PC-3 (cell line): ENCODE measurements around the gene HNRNPU. TPM values are rescaled to one million over a fixed set of nuclear protein-coding genes. Genes with fewer than 3 reads are reported as not detected.

ENCODE experiments used
- ATAC-seq: fragments of 200-7000 bp; cut with Tn5 transposase; 2 replicates; pipeline ENCODE4 v1.9.1; 2020; ENCODE audit warnings: mild to moderate bottlenecking, moderate library complexity
- BruUV-seq: library from RNA; stranded (reverse); fragments of 400-500 nt; replicated peaks from 2 replicates; lab custom pipeline; 2021; lab: Mats Ljungman, UMichigan
- CTCF ChIA-PET: fragments of 300-600 bp; sonication (Branson Sonifier 250); formaldehyde crosslinking; loops from one replicate; lab custom pipeline; 2022; ENCODE audit warnings: antibody characterized with exemption; lab: Charles Lee
- POLR2A ChIA-PET: fragments of 300-600 bp; sonication (Branson Sonifier 250); formaldehyde crosslinking; loops from one replicate; lab custom pipeline; 2022; ENCODE audit warnings: antibody characterized with exemption; ENCODE audit not compliant: unreplicated experiment; lab: Charles Lee
- DNase-seq: peaks from one replicate; pipeline ENCODE4 v3.0.0-alpha.2; 2015
- H2AFZ ChIP-seq: fragments of 300-600 bp; sonication (generic); 2 replicates; pipeline ENCODE4 v1.6.0; 2016; ENCODE audit warnings: antibody characterized with exemption, low read length
- H3F3A ChIP-seq: fragments of 300-600 bp; sonication (generic); one replicate; pipeline ENCODE4 v1.6.0; 2017; ENCODE audit warnings: antibody characterized with exemption, low read length, control low read depth, mild to moderate bottlenecking; ENCODE audit not compliant: unreplicated experiment
- H3K27ac ChIP-seq: fragments of 300-600 bp; sonication (generic); 2 replicates; pipeline ENCODE4 v1.5.1; 2016; ENCODE audit warnings: mild to moderate bottlenecking, low read length
- H3K27me3 ChIP-seq: fragments of 300-600 bp; sonication (generic); 2 replicates; pipeline ENCODE4 v1.6.1; 2016; ENCODE audit warnings: low read length, mixed read lengths
- H3K36me3 ChIP-seq: fragments of 300-600 bp; sonication (generic); 2 replicates; pipeline ENCODE4 v1.6.1; 2016; ENCODE audit warnings: low read depth, mixed run types, low read length, mixed read lengths
- H3K4me1 ChIP-seq: fragments of 300-600 bp; sonication (generic); 2 replicates; pipeline ENCODE4 v1.5.1; 2016; ENCODE audit warnings: low read length; ENCODE audit not compliant: insufficient read depth
- H3K4me2 ChIP-seq: fragments of 300-600 bp; sonication (generic); 2 replicates; pipeline ENCODE4 v1.6.0; 2016; ENCODE audit warnings: low read length
- H3K4me3 ChIP-seq: fragments of 300-600 bp; sonication (generic); 2 replicates; pipeline ENCODE4 v1.5.1; 2016; ENCODE audit warnings: mild to moderate bottlenecking, low read length, mixed read lengths
- H3K79me2 ChIP-seq: fragments of 300-600 bp; sonication (generic); 2 replicates; pipeline ENCODE4 v1.6.1; 2017; ENCODE audit warnings: low read length, mixed read lengths
- H3K9ac ChIP-seq: fragments of 300-600 bp; sonication (generic); 2 replicates; pipeline ENCODE4 v1.6.0; 2016; ENCODE audit warnings: mild to moderate bottlenecking, low read length
- H3K9me2 ChIP-seq: fragments of 300-600 bp; sonication (generic); replicated peaks from 2 replicates; pipeline ENCODE4 v1.6.1; 2016; ENCODE audit warnings: mixed run types, low read length, mixed read lengths
- H3K9me3 ChIP-seq: fragments of 300-600 bp; sonication (generic); 2 replicates; pipeline ENCODE4 v1.6.1; 2016; ENCODE audit warnings: low read length, mixed read lengths
- H4K20me1 ChIP-seq: fragments of 300-600 bp; sonication (generic); 2 replicates; pipeline ENCODE4 v1.6.1; 2016; ENCODE audit warnings: low read length, mixed read lengths
- EZH2 ChIP-seq: fragments of 300-600 bp; sonication (generic); IDR thresholded peaks from one replicate; pipeline ENCODE4 v1.6.1; 2017; ENCODE audit warnings: antibody characterized with exemption, mild to moderate bottlenecking, low read length; ENCODE audit not compliant: unreplicated experiment
- EZH2phosphoT487 ChIP-seq: fragments of 300-600 bp; sonication (generic); IDR thresholded peaks from 2 replicates; pipeline ENCODE4 v1.6.1; 2018; ENCODE audit warnings: mild to moderate bottlenecking, antibody characterized with exemption, low read length, borderline replicate concordance
- intact Hi-C: fragments of 100-400 bp; cut with micrococcal nuclease; formaldehyde crosslinking; loops from 2 replicates; pipeline ENCODE4 v1.9.0; 2023
- total RNA-seq: library from RNA; depleted of rRNA; stranded (reverse); fragments of >200 nt; gene quantifications from 2 replicates; pipeline ENCODE4 v1.2.3, GENCODE V29; 2014
- TF ChIP-seq, protein P1 (sequence below): fragments of 300-600 bp; sonication (generic); conservative IDR thresholded peaks from 2 replicates; pipeline ENCODE4 v1.5.1; 2017; ENCODE audit warnings: antibody characterized with exemption, low read depth, mild to moderate bottlenecking, low read length

The HNRNPU gene
- total RNA-seq, 1 experiment from 2014 or later = 431 TPM

DNA sequence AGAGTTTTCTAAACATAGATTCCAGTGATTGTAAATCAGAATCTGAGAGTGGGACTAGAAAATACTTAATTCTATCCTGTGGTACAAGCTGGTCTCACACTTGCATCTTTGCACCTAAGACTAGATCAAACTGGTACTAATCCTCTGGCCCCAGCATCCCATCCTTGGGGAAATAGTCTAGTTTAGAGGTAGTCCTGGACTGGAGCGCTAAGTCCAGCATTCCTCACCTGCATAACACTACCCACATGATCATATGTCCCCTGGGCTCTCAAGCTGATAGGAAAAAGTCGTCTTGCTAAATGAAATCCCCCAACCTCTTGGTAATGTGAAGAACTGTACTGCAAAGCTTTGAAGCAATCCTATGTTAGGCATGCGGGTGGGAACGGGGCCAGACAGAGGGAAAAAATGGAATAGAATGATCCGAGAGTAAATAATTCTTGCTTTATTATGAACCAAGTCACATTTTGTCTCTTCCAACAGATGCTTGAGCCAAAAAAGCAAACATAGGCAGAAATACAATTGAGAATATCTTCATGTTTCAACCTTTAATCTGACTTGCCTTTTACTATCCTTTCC is 24.0 kb downstream of the HNRNPU start:
- POLR2A ChIA-PET = interaction anchor here (0.7 kb wide), 1 partner anchor 188 kb away, joined by 5 read pairs; no protein-coding TSS in a partner anchor

DNA sequence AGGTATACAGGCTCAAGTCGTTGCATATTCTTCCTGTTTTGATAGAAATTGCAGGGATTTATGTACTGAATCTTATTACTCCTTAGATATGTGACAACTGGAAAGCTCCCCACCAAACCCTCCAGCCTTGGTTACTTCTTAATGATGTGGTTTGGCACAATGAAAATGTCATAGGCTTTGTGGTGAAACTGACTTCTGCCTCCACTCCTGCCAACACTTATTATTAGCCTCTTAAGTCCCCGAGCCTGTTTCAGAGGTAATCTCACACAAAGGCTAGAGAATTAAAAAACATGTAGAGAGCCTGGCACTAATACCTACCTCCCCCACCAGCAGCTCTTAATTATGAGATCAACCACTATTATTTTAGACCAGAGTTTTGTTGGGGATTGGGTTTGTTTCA is 24.7 kb downstream of the HNRNPU start:
- Histone ChIP-seq H3K4me3 (no peak overlapping the region), H3K27me3 (no peaks in the 10 kb centered on the region), H4K20me1 (peaks cover 19% of the 10 kb centered on the region), H3K9me2 (no peaks in the 10 kb centered on the region), H3K4me1 (peaks cover 24% of the 10 kb centered on the region), H3K9ac (no peak overlapping the region), H3K36me3 (peaks cover 57% of the 10 kb centered on the region), H3F3A (peaks cover 25% of the 10 kb centered on the region), H2AFZ (no peak overlapping the region), H3K79me2 (peaks cover 86% of the 10 kb centered on the region), H3K27ac (no peak overlapping the region), H3K4me2 (no peak overlapping the region), H3K9me3 (no peaks in the 10 kb centered on the region)
- CTCF ChIA-PET = interaction anchor here (1.0 kb wide), 1 partner anchor 38 kb away, joined by 3 read pairs; no protein-coding TSS in a partner anchor
- DNase-seq = no peak
- intact Hi-C loops = no loop called here
- no peak for ATAC-seq
- TF ChIP-seq, protein P1, sequence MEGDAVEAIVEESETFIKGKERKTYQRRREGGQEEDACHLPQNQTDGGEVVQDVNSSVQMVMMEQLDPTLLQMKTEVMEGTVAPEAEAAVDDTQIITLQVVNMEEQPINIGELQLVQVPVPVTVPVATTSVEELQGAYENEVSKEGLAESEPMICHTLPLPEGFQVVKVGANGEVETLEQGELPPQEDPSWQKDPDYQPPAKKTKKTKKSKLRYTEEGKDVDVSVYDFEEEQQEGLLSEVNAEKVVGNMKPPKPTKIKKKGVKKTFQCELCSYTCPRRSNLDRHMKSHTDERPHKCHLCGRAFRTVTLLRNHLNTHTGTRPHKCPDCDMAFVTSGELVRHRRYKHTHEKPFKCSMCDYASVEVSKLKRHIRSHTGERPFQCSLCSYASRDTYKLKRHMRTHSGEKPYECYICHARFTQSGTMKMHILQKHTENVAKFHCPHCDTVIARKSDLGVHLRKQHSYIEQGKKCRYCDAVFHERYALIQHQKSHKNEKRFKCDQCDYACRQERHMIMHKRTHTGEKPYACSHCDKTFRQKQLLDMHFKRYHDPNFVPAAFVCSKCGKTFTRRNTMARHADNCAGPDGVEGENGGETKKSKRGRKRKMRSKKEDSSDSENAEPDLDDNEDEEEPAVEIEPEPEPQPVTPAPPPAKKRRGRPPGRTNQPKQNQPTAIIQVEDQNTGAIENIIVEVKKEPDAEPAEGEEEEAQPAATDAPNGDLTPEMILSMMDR = no peak
- TF ChIP-seq EZH2phosphoT487 (no peak), EZH2 (no peak)
- no TSS peak for BruUV-seq
- POLR2A ChIA-PET = interaction anchor here (0.7 kb wide), 1 partner anchor 187 kb away, joined by 5 read pairs; no protein-coding TSS in a partner anchor

More for the DNA sequence above, 24.0 kb downstream of the HNRNPU start:
- H3K79me2 ChIP-seq = peaks cover 86% of the 10 kb centered on the region
- peaks cover 23% of the 10 kb centered on the region for H3K4me1 ChIP-seq
- peaks cover 64% of the 10 kb centered on the region for H3K36me3 ChIP-seq
- no peak overlapping the region for H3K27ac ChIP-seq
- H3K9me2 ChIP-seq = no peaks in the 10 kb centered on the region
- no peak overlapping the region for H3K4me3 ChIP-seq
- ATAC-seq = no peak
- TF ChIP-seq EZH2phosphoT487 (no peak), EZH2 (no peak)
- TF ChIP-seq, protein P1 = no peak
- H3K9me3 ChIP-seq = no peaks in the 10 kb centered on the region
- peaks cover 19% of the 10 kb centered on the region for H4K20me1 ChIP-seq
- H3K4me2 ChIP-seq = no peak overlapping the region
- BruUV-seq = no TSS peak
- no peaks in the 10 kb centered on the region for H3K27me3 ChIP-seq
- no peak overlapping the region for H2AFZ ChIP-seq
- intact Hi-C loops = no loop called here
- DNase-seq = no peak
- CTCF ChIA-PET = interaction anchor here (1.0 kb wide), 1 partner anchor 39 kb away, joined by 3 read pairs; no protein-coding TSS in a partner anchor
- H3F3A ChIP-seq = peaks cover 25% of the 10 kb centered on the region
- no peak overlapping the region for H3K9ac ChIP-seq
